Chondrocyte (in vitro differentiated cells): ENCODE measurements around the gene SHANK3. TPM values are rescaled to one million over a fixed set of nuclear protein-coding genes. Genes with fewer than 3 reads are reported as not detected.
A peak's percentile ranks its signal among the peaks of the same experiment; 100 is the strongest.

Experiments used
- DNase-seq: peaks from one replicate; pipeline ENCODE4 v3.0.0; 2021; ENCODE audit warnings: mixed read lengths, low spot score
- H3K27ac Mint-ChIP-seq: one replicate; pipeline ENCODE4 v1.8.0; 2021; ENCODE audit warnings: mild to moderate bottlenecking, moderate library complexity, mixed read lengths; ENCODE audit not compliant: unreplicated experiment
- H3K27me3 Mint-ChIP-seq: 2 replicates; pipeline ENCODE4 v1.8.0; 2021; ENCODE audit warnings: low read depth, mixed read lengths
- H3K36me3 Mint-ChIP-seq: 2 replicates; pipeline ENCODE4 v1.8.0; 2021; ENCODE audit warnings: low read depth, mixed read lengths
- H3K4me1 Mint-ChIP-seq: 2 replicates; pipeline ENCODE4 v1.8.0; 2021; ENCODE audit warnings: low read depth, mild to moderate bottlenecking, mixed read lengths
- H3K4me3 Mint-ChIP-seq: one replicate; pipeline ENCODE4 v1.8.0; 2021; ENCODE audit warnings: mild to moderate bottlenecking, moderate library complexity, mixed read lengths; ENCODE audit not compliant: unreplicated experiment
- H3K9me3 Mint-ChIP-seq: 2 replicates; pipeline ENCODE4 v1.8.0; 2021; ENCODE audit warnings: low read depth, mixed read lengths
- CTCF ChIP-seq: fragments of 200-600 bp; sonication (generic); IDR thresholded peaks from 2 replicates; pipeline ENCODE4 v1.5.0; 2021; ENCODE audit warnings: antibody characterized with exemption, mild to moderate bottlenecking, moderate library complexity
- total RNA-seq: library from RNA; stranded (reverse); gene quantifications from 3 replicates; pipeline ENCODE4 v1.2.1, GENCODE V29; 2021

Gene SHANK3
- total RNA-seq, 1 donor from 2014 or later, result 7.0 TPM

DNA sequence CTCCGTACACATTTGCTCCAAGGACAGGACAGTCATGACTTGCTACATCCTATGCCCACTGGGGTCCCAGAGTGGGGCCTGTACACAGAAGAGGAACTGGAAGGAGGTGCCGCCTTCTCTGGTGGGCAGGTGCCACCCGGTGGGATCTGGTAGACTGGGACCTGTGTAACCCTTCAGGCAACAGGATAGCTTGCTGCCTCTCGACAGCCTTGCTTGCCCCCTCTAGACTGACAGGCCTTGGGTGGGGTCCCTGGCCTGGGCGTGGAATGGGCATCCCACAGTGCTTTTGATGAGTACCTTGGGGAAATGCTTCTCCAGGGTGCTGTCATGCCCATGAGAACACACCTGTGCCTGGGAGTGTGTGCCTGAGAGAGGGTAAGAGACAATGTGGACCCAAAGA is 15.8 kb downstream of the SHANK3 start:
- no peak for TF ChIP-seq CTCF
- Mint-ChIP-seq H3K4me3 (no peak overlapping the region), H3K27ac (no peak overlapping the region), H3K9me3 (peaks cover 12% of the 10 kb centered on the region), H3K36me3 (peaks cover 3% of the 10 kb centered on the region), H3K27me3 (no peaks in the 10 kb centered on the region), H3K4me1 (peaks cover 10% of the 10 kb centered on the region)
- DNase-seq, result peak; percentile 57

GRCh38 chr22:50691521-50691920 is 18.9 kb downstream of the SHANK3 start:
- no peak for DNase-seq
- Mint-ChIP-seq H3K27me3 (peaks cover 1% of the 10 kb centered on the region), H3K9me3 (peaks cover 12% of the 10 kb centered on the region)

GRCh38 chr22:50693462-50693861 is 20.8 kb downstream of the SHANK3 start:
- no peak overlapping the region for H3K27ac Mint-ChIP-seq
- peaks cover 12% of the 10 kb centered on the region for H3K9me3 Mint-ChIP-seq
- H3K27me3 Mint-ChIP-seq, result peaks cover 1% of the 10 kb centered on the region
- no peak overlapping the region for H3K4me3 Mint-ChIP-seq
- DNase-seq, result no peak
- H3K36me3 Mint-ChIP-seq, result peaks cover 3% of the 10 kb centered on the region
- peaks cover 4% of the 10 kb centered on the region for H3K4me1 Mint-ChIP-seq
- TF ChIP-seq CTCF, result no peak

More at GRCh38 chr22:50691521-50691920, 18.9 kb downstream of the SHANK3 start:
- Mint-ChIP-seq H3K4me3 (no peak overlapping the region), H3K4me1 (no peaks in the 10 kb centered on the region), H3K27ac (no peak overlapping the region), H3K36me3 (peaks cover 3% of the 10 kb centered on the region)
- TF ChIP-seq CTCF, result peak; percentile 81

DNA sequence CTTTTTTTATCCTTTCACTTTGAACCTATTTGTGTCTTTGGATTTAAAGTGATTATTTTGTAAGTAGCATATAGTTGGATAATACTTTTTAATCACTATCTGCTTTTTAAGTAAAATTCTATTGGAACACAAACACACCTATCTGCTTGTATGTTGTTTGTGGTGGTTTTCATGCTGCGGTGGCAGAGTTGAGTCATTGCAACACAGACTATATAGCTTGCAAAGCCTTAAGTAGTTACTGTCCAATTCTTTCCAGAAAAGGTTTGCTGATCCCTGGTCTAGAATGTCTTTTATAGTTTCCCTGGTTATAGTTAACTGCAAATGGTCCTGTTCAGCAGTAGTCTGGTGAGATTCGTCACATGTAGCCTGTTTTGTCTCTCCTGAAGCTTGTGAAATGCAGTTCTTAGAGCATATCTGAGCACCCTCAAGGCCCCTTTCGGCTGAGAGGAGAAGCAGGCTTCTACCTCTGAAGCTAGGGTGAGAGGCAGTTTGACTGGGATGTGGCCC is 21.5 kb downstream of the SHANK3 start:
- TF ChIP-seq CTCF, result peak; percentile 34
- peaks cover 6% of the 10 kb centered on the region for H3K36me3 Mint-ChIP-seq
- no peak for DNase-seq
- H3K27ac Mint-ChIP-seq, result no peak overlapping the region
- peaks cover 12% of the 10 kb centered on the region for H3K9me3 Mint-ChIP-seq
- H3K27me3 Mint-ChIP-seq, result peaks cover 1% of the 10 kb centered on the region
- H3K4me3 Mint-ChIP-seq, result no peak overlapping the region
- H3K4me1 Mint-ChIP-seq, result peaks cover 8% of the 10 kb centered on the region

DNA sequence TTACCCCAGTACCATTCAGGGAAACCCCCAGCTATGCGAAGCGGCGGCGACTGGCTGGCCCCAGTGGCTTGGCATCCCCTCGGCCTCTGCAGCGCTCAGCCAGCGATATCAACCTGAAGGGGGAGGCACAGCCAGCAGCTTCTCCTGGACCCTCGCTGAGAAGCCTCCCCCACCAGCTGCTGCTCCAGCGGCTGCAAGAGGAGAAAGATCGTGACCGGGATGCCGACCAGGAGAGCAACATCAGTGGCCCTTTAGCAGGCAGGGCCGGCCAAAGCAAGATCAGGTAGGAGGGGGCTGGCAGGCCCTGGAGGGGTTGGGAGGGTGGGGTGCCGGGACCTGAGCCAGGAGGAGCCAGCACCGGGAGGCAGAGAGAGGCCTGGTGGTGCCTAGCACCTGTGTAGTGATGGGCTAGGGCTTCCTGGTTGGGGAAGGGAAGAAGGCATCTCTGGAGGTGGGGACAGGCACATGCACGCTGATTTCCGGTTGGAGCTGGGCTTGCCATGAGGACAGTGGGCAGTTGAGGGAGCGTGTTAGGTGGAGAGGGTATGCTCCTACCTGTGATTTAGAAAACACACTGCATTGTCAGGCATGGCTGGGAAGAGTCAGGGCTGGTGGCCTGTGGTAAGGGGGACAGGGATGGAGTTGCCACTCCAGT is 22.3 kb downstream of the SHANK3 start:
- Mint-ChIP-seq H3K27ac (no peak overlapping the region), H3K4me1 (peaks cover 8% of the 10 kb centered on the region), H3K9me3 (peaks cover 8% of the 10 kb centered on the region), H3K4me3 (no peak overlapping the region), H3K36me3 (peaks cover 6% of the 10 kb centered on the region), H3K27me3 (peaks cover 1% of the 10 kb centered on the region)
- DNase-seq, result peak; percentile 73
- no peak for TF ChIP-seq CTCF
